Stimulated activated CD8-positive, alpha-beta memory T cell treated with anti-CD3 and anti-CD28 coated beads, Interleukin-4, amount 100 ng/mL, for 1 hour (primary cell): Measurements from ENCODE around the gene TINAG.
"Not testable (repeated sequence)": the region's sequence is repeated elsewhere in the genome, so short reads cannot be mapped to it uniquely, and the experiment has no call there.

ENCODE experiments used
- DNase-seq, 2 donors: peaks; one replicate each; pipeline ENCODE4 v3.0.0-alpha.2; 2020; ENCODE audit warnings: low read depth in 2 of 2, low spot score in 1 of 2

TINAG gene

DNA sequence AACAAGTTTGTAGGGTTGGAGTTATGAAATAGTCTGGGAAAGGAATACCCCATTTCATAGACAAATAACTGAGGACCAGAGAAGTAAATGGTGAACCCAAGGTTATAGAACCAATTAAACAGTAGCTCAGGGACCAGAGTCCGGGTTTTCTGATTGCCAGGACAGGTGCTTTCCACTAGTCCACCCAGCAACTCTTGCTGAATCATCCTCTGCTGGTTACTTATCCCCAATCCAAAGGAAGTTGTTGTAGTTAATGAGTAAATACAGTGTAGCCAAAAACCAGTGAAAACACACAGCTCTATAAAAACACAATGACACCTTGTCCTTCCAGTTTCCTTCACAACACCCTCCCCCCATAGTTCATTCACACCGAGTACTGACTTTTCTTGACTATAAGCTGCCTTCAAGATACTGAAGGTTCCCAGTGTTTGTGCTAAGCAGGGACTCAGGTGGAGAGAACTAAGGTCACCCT, 766 bp upstream of the TINAG start:
- DNase-seq, result no peak

DNA sequence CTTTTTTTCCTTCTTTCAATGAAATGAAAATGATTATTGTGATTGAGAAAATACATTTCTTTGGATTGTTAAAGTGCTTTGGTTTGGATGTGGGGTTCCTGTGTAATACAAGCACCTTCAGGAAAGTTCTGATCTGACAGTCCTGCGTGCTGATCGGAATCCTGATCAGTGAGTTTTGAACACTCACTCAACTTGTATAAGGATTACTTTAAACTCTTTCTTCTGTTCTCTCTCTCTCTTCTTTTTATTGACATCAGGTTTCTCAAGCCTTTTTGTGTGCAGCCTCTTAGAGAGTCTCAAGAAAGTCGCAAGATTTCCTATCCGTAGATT, 710 bp downstream of the TINAG start:
- DNase-seq, result no peak

GRCh38 chr6:54310377-54311152, 2.3 kb downstream of the TINAG start:
- DNase-seq, result no peak

GRCh38 chr6:54315656-54316055, 7.4 kb downstream of the TINAG start:
- no peak for DNase-seq

- DNase-seq, result no peak
Measured at GRCh38 chr6:54320871-54321270, 12.6 kb downstream of the TINAG start.

DNA sequence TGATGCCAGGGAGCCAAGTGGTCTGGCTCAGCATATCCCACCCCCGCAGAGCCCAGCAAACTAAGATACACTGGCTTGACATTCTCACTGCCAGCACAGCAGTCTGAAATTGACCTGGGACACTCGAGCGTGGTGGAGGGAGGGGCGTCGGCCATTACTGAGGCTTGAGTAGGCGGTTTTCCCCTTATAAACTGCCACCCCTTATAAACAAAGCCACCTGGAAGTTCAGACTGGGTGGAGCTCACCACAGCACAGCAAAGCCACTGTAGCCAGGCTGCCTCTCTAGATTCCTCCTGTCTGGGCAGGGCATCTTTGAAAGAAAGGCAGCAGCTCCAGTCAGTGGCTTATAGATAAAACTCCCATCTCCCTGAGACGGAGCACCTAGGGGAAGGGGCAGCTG, 19.4 kb downstream of the TINAG start:
- no peak for DNase-seq

GRCh38 chr6:54331571-54331970, 23.3 kb downstream of the TINAG start:
- not testable (repeated sequence) for DNase-seq

GRCh38 chr6:54335871-54336270, 27.6 kb downstream of the TINAG start:
- no peak for DNase-seq

- DNase-seq, result no peak
Measured at GRCh38 chr6:54353975-54354374, 45.7 kb downstream of the TINAG start.

DNA sequence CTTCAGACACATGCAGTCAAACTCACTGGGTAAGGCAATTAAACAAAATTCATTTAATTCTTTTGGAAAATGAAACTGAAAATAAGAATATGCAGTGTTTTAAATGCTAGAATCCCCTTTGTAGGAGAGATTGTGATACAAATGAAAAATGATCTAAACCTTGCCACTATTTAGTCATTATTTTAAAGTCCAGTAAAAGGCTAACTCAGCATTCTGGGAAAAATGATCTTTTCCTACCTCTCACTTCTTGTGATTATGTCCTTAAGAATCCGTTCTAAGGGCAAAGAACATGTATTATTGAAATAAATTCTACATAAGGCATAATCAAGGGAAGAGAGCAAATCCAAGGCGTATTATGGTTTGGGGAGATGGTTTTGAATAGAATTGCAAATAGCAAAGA, 46.4 kb downstream of the TINAG start:
- no peak for DNase-seq

- DNase-seq, result no peak
Measured at GRCh38 chr6:54357141-54357540, 48.9 kb downstream of the TINAG start.

DNA sequence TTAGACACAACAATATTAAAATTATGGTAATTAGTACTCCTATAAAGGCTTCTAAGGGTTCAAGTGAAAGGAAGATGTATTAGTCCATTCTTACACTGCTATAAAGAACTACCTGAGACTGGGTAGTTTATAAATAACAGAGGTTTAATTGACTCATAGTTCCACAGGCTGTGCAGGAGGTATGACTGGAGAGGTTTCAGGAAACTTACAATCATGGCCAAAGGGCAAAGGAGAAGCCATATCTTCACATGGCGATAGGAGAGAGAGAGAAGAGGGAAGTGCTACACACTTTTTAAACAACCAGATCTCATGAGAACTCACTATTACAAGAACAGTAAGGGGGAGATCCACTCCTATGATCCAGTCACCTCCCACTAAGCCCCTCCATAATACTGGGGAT, 52.9 kb downstream of the TINAG start:
- DNase-seq, result no peak

DNA sequence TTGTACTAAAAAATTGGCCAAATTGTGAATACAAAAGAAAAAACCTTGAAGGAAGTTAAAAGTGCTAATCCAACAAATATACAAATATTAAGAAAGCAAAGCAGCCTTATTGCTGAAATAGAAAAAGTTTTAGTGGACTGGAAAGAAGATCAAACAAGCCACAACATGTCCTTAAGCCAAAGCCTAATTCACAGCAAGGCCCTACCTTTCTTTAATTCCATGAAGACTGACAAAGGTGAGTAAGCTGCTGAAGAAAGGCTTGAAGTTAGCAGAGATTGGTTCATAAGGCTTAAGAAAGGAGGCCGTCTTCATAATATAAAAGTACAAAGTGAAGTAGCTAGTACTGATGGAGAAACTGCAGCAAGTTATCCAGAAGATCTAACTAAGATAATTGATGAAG, 53.5 kb downstream of the TINAG start:
- no peak for DNase-seq

DNA sequence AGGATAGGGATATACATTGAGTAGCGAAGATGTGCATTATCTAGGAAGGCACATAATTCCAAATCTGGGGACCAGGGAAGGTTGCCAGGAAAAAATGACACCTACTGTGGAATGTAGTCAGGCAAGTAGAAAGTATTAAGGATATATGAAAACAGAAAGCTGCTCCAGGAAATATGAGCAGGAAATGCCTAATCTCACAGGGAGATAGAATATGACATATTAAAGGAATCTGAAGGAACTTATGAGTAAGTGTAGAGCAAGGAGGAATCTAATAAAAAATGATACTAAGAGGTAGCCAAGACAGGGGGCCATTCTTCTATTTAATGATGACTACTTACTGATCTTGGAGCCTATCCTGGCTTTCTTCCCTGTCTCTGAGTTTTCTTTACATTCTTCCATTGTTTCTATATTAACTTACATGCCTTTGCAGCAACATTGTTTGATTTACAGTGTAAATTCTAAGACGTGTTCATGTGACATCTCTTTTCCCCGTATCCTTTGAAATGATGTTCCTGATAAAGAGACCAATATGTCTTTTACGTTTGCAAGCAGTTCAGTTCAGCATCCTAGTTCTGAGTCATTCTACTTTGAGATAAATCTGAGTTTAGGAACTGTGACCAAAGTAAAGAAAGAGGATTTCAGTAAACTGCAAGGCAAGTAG, 58.6 kb downstream of the TINAG start:
- DNase-seq, result no peak

- no peak for DNase-seq
Measured at GRCh38 chr6:54377776-54378175, 69.5 kb downstream of the TINAG start.

DNA sequence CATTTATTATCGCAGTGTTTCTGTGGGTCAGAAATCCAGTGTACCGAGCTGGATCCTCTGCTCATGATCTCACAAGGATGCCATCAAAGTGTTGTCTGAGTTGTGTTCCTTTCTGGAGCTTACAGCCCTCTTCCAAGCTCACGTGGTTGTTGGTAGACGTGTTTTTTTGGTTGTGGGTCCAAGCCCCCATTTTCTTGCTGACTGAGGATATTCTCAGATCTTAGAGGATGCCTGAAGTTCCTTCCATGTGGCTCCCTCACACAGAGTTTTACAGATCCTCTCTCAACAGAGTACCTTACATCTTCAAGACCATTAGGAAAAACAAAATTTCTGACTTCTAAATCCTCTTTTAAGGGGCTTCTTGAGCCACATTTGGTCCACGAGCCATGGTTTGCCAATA, 78.1 kb downstream of the TINAG start:
- no peak for DNase-seq

GRCh38 chr6:54390362-54390761, 82.1 kb downstream of the TINAG start:
- no peak for DNase-seq

- no peak for DNase-seq
Measured at GRCh38 chr6:54391577-54391976, 83.3 kb downstream of the TINAG start.

DNA sequence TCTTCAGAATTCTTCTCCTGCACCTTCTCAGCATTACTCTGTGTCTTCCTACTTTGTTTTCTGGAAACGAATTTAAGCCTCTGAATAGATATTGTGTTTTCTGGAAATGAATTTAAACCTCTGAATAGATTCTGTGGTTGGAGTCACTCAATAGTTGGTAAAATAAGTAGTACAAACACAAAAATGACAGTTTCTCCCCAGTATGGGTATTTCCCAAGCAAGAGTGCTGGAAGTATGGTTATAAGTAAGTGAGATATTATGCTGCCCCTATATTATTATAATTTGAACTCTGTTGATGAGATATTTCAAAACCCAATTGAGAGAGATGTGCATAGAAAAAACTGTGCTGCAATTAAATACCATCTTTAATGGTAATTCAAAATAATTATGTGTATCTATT, 94.9 kb downstream of the TINAG start:
- no peak for DNase-seq

DNA sequence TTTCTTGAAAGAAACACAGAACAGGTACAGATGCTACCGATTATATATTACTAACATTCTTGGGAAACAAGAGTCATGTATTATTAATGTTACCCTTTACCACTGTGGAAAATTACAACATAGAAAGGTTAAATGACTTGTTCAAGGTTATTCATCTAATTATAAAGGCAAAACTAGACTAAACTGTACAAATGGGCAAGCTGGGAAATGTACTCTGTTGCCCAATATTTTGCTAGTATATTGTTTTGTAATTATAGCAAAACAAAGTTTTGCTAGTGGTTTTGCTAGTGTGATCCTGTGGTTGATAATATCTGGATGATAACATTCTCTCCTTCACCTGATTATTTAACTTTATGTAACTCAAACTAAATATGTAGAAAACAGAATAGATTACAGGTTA, 96.5 kb downstream of the TINAG start:
- no peak for DNase-seq

GRCh38 chr6:54411767-54412166, 103.5 kb downstream of the TINAG start:
- no peak for DNase-seq

DNA sequence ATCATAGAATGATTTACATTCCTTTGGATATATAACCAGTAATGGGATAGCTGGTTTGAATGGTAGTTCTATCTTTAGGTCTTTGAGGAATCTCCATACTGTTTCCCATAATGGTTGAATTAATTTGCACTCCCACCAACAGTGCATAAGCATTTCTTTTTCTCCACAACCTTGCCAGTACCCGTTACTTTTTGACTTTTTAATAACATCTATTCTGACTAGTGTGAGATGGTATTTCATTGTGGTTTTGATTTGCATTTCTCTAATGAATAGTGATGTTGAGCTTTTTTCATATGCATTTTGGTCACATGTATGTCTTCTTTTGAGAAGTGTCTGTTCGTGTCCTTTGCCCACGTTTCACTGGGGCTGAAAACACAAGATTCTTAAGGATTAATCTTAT, 107.3 kb downstream of the TINAG start:
- DNase-seq, result no peak

DNA sequence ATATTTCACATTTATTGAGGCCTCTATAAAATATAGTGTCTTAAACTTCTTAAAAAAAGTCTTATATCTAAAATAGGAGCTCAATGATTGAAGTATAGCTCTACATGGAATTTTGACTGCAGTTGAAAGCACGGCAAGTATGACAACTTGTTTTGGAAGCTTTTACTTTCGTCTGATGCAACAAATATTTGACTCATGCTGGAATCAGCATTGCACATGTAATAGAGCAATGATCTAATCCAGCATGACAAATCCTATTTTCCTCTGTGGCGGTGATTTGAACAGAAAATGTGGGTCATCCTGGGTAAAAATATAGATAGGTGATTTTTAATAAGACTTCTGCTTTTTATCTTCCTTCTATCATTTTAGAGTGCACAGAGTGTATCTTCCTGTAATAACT, 111.6 kb downstream of the TINAG start:
- DNase-seq, result no peak
